ENCODE measurements around the gene PANK3.
"Not testable (repeated sequence)": the region's sequence is repeated elsewhere in the genome, so short reads cannot be mapped to it uniquely, and the experiment has no call there.

Gene PANK3

GRCh38 chr5:168549554-168549953 is 29.6 kb downstream of the PANK3 start:
- TF ChIP-seq CTCF (IDR thresholded peaks at IDR 0.05; ENCODE audit: insufficient read depth, low read length, poor library complexity, severe bottlenecking), result no peak
- H3K36me3 ChIP-seq (ENCODE audit: control insufficient read depth, insufficient read depth, low read length), result peaks cover 8% of the 10 kb centered on the region

GRCh38 chr5:168537176-168537575 is 42.0 kb downstream of the PANK3 start:
- DNase-seq (ENCODE audit: extremely low read depth, insufficient read length), result no peak
- Histone ChIP-seq H3K4me3 (replicated peaks; ENCODE audit: low read depth, low read length) (no peak overlapping the region), H3K27me3 (replicated peaks; ENCODE audit: control insufficient read depth, insufficient read depth, low read length) (no peaks in the 10 kb centered on the region), H3K36me3 (ENCODE audit: control insufficient read depth, insufficient read depth, low read length) (no peaks in the 10 kb centered on the region)
- no peak for TF ChIP-seq CTCF (IDR thresholded peaks at IDR 0.05; ENCODE audit: insufficient read depth, low read length, poor library complexity, severe bottlenecking)

More at GRCh38 chr5:168549554-168549953, 29.6 kb downstream of the PANK3 start:
- Histone ChIP-seq H3K4me3 (replicated peaks; ENCODE audit: low read depth, low read length) (no peak overlapping the region), H3K27me3 (replicated peaks; ENCODE audit: control insufficient read depth, insufficient read depth, low read length) (no peaks in the 10 kb centered on the region)
- no peak for DNase-seq (ENCODE audit: extremely low read depth, insufficient read length)

GRCh38 chr5:168534351-168534750 is 44.8 kb downstream of the PANK3 start:
- not testable (repeated sequence) for H3K27me3 ChIP-seq (replicated peaks; ENCODE audit: control insufficient read depth, insufficient read depth, low read length); H3K36me3 ChIP-seq (ENCODE audit: control insufficient read depth, insufficient read depth, low read length); H3K4me3 ChIP-seq (replicated peaks; ENCODE audit: low read depth, low read length); DNase-seq (ENCODE audit: extremely low read depth, insufficient read length)

GRCh38 chr5:168531987-168532864 is 46.9 kb downstream of the PANK3 start:
- H3K36me3 ChIP-seq (ENCODE audit: control insufficient read depth, insufficient read depth, low read length), result 0 out of 2 replicates have a peak, but pooled peaks cover 1% of the 10 kb centered on the region
- TF ChIP-seq CTCF (IDR thresholded peaks at IDR 0.05; ENCODE audit: insufficient read depth, low read length, poor library complexity, severe bottlenecking), result no peak
- no peak for DNase-seq (ENCODE audit: extremely low read depth, insufficient read length)
- no peak overlapping the region for H3K4me3 ChIP-seq (replicated peaks; ENCODE audit: low read depth, low read length)
- no peaks in the 10 kb centered on the region for H3K27me3 ChIP-seq (replicated peaks; ENCODE audit: control insufficient read depth, insufficient read depth, low read length)

- Histone ChIP-seq H3K27me3 (replicated peaks; ENCODE audit: control insufficient read depth, insufficient read depth, low read length) (no peaks in the 10 kb centered on the region), H3K36me3 (ENCODE audit: control insufficient read depth, insufficient read depth, low read length) (0 out of 2 replicates have a peak, but pooled peaks cover 1% of the 10 kb centered on the region), H3K4me3 (replicated peaks; ENCODE audit: low read depth, low read length) (no peak overlapping the region)
- DNase-seq (ENCODE audit: extremely low read depth, insufficient read length), result no peak
- TF ChIP-seq CTCF (IDR thresholded peaks at IDR 0.05; ENCODE audit: insufficient read depth, low read length, poor library complexity, severe bottlenecking), result no peak
Observed at GRCh38 chr5:168531191-168531590, 48.0 kb downstream of the PANK3 start.

GRCh38 chr5:168530621-168531150 is 48.5 kb downstream of the PANK3 start:
- DNase-seq (ENCODE audit: extremely low read depth, insufficient read length), result no peak
- Histone ChIP-seq H3K27me3 (replicated peaks; ENCODE audit: control insufficient read depth, insufficient read depth, low read length) (no peaks in the 10 kb centered on the region), H3K36me3 (ENCODE audit: control insufficient read depth, insufficient read depth, low read length) (0 out of 2 replicates have a peak, but pooled peaks cover 1% of the 10 kb centered on the region), H3K4me3 (replicated peaks; ENCODE audit: low read depth, low read length) (no peak overlapping the region)
- no peak for TF ChIP-seq CTCF (IDR thresholded peaks at IDR 0.05; ENCODE audit: insufficient read depth, low read length, poor library complexity, severe bottlenecking)

All from GM06990 (cell line).